ENCODE measurements around the gene NINJ1. TPM values are rescaled to one million over a fixed set of nuclear protein-coding genes. Genes with fewer than 3 reads are reported as not detected.

The NINJ1 gene
- total and polyA plus RNA-seq, 2 donors (not counting 1 experiment from before 2014, with no cell fraction given) = 7.2 to 59.9 TPM

DNA sequence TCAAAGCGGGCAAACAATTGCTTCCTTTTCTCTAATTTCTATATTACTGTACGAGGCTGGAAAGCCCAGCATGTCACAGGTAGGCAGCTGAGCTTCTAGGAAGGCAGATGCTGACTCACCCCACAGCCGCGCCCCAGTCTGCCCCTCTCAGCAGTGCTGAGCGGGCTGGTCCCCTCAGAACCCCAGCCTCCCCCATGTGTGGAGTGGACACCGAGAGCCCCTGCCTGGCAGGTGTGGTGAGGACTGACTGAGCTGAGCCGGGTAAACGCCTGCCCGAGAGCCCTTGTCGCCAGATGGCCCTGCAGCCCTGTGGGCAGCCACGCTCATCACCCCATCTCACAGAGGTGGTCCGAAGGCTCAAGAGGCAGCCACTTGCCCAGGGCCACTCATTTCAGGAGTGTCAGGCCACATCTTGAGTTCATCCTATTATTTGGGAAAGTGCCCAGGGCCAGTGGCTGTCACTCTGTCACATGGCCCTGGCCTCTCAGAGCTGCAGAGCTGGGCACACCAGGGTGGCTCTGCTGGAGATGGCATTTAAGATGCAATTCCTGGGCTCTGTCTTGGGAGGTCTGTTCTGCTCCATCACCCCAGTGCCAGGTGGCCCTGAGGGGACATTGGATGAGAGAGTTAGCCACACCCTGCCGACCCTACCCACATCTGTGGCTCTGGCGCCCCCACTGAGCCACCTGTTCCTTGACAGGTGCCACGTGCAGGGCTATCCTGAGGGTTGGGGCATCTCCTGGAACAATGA is 25.6 kb downstream of the NINJ1 start:
- DNase-seq (ENCODE audit: low read depth in 2 of 2) = no peak
- no peaks in the 10 kb centered on the region for H4K20me1 ChIP-seq (ENCODE audit: control insufficient read depth, extremely low read depth, insufficient read depth, low read length)

DNA sequence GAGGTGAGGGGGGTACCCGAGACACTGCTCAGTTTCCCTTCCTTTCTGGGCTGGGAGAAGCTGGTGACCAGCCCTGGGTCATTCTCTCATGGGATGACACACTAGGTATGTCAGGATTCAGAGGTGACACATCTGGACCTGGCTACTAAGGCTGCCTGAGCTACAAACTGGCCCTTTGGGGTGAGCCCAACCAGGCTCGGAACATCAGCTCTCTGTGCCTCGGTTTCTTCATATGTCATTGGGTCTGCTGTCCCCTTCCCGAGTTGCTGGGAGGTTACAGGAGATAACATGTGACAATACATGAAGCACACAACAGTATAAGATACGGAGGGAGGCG is 26.3 kb downstream of the NINJ1 start:
- H4K20me1 ChIP-seq (ENCODE audit: control insufficient read depth, extremely low read depth, insufficient read depth, low read length) = no peaks in the 10 kb centered on the region
- no peaks in the 10 kb centered on the region for H3K27me3 ChIP-seq (ENCODE audit: control insufficient read depth, insufficient read depth, low read length)
- peaks cover 38% of the 10 kb centered on the region for H3K79me2 ChIP-seq (ENCODE audit: control insufficient read depth, insufficient read depth, low read length)

More for the DNA sequence above, 25.6 kb downstream of the NINJ1 start:
- H3K4me1 ChIP-seq (ENCODE audit: control insufficient read depth, extremely low read depth, insufficient read depth, low read length) = no peaks in the 10 kb centered on the region
- H3K27ac ChIP-seq (ENCODE audit: insufficient read depth, low read length) = no peak overlapping the region
- H3K36me3 ChIP-seq (ENCODE audit: control insufficient read depth, insufficient read depth, low read length) = peaks cover 16% of the 10 kb centered on the region
- H2AFZ ChIP-seq (ENCODE audit: low read length) = no peak overlapping the region
- H3K79me2 ChIP-seq (ENCODE audit: control insufficient read depth, insufficient read depth, low read length) = peaks cover 32% of the 10 kb centered on the region
- no peak overlapping the region for H3K4me3 ChIP-seq (replicated peaks in 1 of 4; ENCODE audit: control extremely low read depth in 1 of 4, insufficient read depth in 1 of 4, low read depth in 3 of 4, low read length in 4 of 4)
- no peak overlapping the region for H3K9ac ChIP-seq (ENCODE audit: insufficient read depth, low read length)
- H3K27me3 ChIP-seq (ENCODE audit: control insufficient read depth, insufficient read depth, low read length) = no peaks in the 10 kb centered on the region
- TF ChIP-seq EZH2 (IDR thresholded peaks at IDR 0.05; ENCODE audit: low read length, missing control alignments) = no peak
- TF ChIP-seq, protein P1, sequence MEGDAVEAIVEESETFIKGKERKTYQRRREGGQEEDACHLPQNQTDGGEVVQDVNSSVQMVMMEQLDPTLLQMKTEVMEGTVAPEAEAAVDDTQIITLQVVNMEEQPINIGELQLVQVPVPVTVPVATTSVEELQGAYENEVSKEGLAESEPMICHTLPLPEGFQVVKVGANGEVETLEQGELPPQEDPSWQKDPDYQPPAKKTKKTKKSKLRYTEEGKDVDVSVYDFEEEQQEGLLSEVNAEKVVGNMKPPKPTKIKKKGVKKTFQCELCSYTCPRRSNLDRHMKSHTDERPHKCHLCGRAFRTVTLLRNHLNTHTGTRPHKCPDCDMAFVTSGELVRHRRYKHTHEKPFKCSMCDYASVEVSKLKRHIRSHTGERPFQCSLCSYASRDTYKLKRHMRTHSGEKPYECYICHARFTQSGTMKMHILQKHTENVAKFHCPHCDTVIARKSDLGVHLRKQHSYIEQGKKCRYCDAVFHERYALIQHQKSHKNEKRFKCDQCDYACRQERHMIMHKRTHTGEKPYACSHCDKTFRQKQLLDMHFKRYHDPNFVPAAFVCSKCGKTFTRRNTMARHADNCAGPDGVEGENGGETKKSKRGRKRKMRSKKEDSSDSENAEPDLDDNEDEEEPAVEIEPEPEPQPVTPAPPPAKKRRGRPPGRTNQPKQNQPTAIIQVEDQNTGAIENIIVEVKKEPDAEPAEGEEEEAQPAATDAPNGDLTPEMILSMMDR (conservative IDR thresholded peaks at IDR 0.05 in 1 of 2, IDR thresholded peaks at IDR 0.05 in 1 of 2; ENCODE audit: low read depth in 1 of 2, low read length in 2 of 2) = no peak
- H3K9me3 ChIP-seq (ENCODE audit: control insufficient read depth, insufficient read depth, low read depth, low read length) = no peaks in the 10 kb centered on the region
- no peak overlapping the region for H3K4me2 ChIP-seq (ENCODE audit: extremely low read depth, insufficient read depth, low read length)

DNA sequence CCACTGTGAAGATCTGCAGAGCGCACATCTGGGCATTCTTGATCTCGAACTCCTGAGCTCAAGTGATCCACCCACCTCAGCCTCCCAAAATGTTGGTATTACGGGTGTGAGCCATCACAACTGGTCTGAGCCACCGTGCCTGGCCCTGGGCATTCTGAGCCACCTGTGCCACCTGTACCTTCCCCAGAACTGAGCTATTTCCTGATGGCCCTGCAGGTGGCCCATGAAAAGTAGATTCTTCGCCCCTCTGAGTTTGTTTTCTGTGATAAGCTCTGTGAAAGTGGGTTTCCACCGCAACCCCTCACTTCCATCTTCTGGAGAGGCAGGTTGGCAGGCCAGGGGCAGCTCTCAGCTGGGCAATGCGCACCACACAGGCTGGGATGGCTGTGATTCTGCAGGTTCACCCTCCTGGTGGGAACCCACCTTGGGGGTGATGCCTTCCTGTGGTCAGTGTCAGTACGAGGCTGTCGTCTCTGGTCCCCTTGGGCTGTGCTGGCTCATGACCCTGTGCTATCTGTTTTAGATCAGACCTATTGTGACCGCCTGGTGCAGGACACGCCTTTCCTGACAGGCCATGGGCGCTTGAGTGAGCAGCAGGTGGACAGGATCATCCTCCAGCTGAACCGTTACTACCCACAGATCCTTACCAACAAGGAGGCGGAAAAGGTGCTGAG is 26.8 kb downstream of the NINJ1 start:
- H3K27ac ChIP-seq (ENCODE audit: insufficient read depth, low read length) = no peak overlapping the region
- peaks cover 15% of the 10 kb centered on the region for H3K36me3 ChIP-seq (ENCODE audit: control insufficient read depth, insufficient read depth, low read length)
- no peak overlapping the region for H2AFZ ChIP-seq (ENCODE audit: low read length)
- H3K4me1 ChIP-seq (ENCODE audit: control insufficient read depth, extremely low read depth, insufficient read depth, low read length) = no peaks in the 10 kb centered on the region
- no peak overlapping the region for H3K4me2 ChIP-seq (ENCODE audit: extremely low read depth, insufficient read depth, low read length)
- H3K79me2 ChIP-seq (ENCODE audit: control insufficient read depth, insufficient read depth, low read length) = peaks cover 42% of the 10 kb centered on the region
- no peaks in the 10 kb centered on the region for H4K20me1 ChIP-seq (ENCODE audit: control insufficient read depth, extremely low read depth, insufficient read depth, low read length)
- no peak overlapping the region for H3K4me3 ChIP-seq (replicated peaks in 1 of 4; ENCODE audit: control extremely low read depth in 1 of 4, insufficient read depth in 1 of 4, low read depth in 3 of 4, low read length in 4 of 4)
- no peak overlapping the region for H3K9ac ChIP-seq (ENCODE audit: insufficient read depth, low read length)
- DNase-seq (ENCODE audit: low read depth in 2 of 2) = no peak
- no peak for TF ChIP-seq EZH2 (IDR thresholded peaks at IDR 0.05; ENCODE audit: low read length, missing control alignments)
- TF ChIP-seq, protein P1 (conservative IDR thresholded peaks at IDR 0.05 in 1 of 2, IDR thresholded peaks at IDR 0.05 in 1 of 2; ENCODE audit: low read depth in 1 of 2, low read length in 2 of 2) = no peak
- no peaks in the 10 kb centered on the region for H3K27me3 ChIP-seq (ENCODE audit: control insufficient read depth, insufficient read depth, low read length)
- no peaks in the 10 kb centered on the region for H3K9me3 ChIP-seq (ENCODE audit: control insufficient read depth, insufficient read depth, low read depth, low read length)

More for the DNA sequence above, 26.3 kb downstream of the NINJ1 start:
- H3K36me3 ChIP-seq (ENCODE audit: control insufficient read depth, insufficient read depth, low read length) = peaks cover 15% of the 10 kb centered on the region
- DNase-seq (ENCODE audit: low read depth in 2 of 2) = no peak
- no peaks in the 10 kb centered on the region for H3K9me3 ChIP-seq (ENCODE audit: control insufficient read depth, insufficient read depth, low read depth, low read length)
- no peak overlapping the region for H3K4me2 ChIP-seq (ENCODE audit: extremely low read depth, insufficient read depth, low read length)
- no peak overlapping the region for H3K9ac ChIP-seq (ENCODE audit: insufficient read depth, low read length)
- H2AFZ ChIP-seq (ENCODE audit: low read length) = no peak overlapping the region
- no peak overlapping the region for H3K27ac ChIP-seq (ENCODE audit: insufficient read depth, low read length)
- no peak for TF ChIP-seq EZH2 (IDR thresholded peaks at IDR 0.05; ENCODE audit: low read length, missing control alignments)
- TF ChIP-seq, protein P1 (conservative IDR thresholded peaks at IDR 0.05 in 1 of 2, IDR thresholded peaks at IDR 0.05 in 1 of 2; ENCODE audit: low read depth in 1 of 2, low read length in 2 of 2) = no peak
- H3K4me1 ChIP-seq (ENCODE audit: control insufficient read depth, extremely low read depth, insufficient read depth, low read length) = no peaks in the 10 kb centered on the region
- no peak overlapping the region for H3K4me3 ChIP-seq (replicated peaks in 1 of 4; ENCODE audit: control extremely low read depth in 1 of 4, insufficient read depth in 1 of 4, low read depth in 3 of 4, low read length in 4 of 4)
